Activated CD8-positive, alpha-beta memory T cell treated with anti-CD3 and anti-CD28 coated beads for 24 hours (primary cell): ENCODE results near the gene ITIH6.
A peak's percentile ranks its signal among the peaks of the same experiment; 100 is the strongest.
"Not testable (repeated sequence)": the region's sequence is repeated elsewhere in the genome, so short reads cannot be mapped to it uniquely, and the experiment has no call there.

Experiments
- DNase-seq: peaks from one replicate; pipeline ENCODE4 v3.0.0-alpha.2; 2020

The ITIH6 gene, protein sequence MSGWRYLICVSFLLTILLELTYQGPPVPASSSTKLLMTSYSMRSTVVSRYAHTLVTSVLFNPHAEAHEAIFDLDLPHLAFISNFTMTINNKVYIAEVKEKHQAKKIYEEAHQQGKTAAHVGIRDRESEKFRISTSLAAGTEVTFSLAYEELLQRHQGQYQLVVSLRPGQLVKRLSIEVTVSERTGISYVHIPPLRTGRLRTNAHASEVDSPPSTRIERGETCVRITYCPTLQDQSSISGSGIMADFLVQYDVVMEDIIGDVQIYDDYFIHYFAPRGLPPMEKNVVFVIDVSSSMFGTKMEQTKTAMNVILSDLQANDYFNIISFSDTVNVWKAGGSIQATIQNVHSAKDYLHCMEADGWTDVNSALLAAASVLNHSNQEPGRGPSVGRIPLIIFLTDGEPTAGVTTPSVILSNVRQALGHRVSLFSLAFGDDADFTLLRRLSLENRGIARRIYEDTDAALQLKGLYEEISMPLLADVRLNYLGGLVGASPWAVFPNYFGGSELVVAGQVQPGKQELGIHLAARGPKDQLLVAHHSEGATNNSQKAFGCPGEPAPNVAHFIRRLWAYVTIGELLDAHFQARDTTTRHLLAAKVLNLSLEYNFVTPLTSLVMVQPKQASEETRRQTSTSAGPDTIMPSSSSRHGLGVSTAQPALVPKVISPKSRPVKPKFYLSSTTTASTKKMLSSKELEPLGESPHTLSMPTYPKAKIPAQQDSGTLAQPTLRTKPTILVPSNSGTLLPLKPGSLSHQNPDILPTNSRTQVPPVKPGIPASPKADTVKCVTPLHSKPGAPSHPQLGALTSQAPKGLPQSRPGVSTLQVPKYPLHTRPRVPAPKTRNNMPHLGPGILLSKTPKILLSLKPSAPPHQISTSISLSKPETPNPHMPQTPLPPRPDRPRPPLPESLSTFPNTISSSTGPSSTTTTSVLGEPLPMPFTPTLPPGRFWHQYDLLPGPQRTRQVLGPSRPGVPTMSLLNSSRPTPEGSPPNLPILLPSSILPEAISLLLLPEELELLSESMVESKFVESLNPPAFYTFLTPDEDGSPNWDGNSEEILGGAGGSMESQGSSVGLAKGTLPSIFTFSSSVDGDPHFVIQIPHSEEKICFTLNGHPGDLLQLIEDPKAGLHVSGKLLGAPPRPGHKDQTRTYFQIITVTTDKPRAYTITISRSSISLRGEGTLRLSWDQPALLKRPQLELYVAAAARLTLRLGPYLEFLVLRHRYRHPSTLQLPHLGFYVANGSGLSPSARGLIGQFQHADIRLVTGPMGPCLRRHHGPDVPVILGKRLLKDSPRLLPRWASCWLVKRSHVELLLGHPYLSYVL

DNA sequence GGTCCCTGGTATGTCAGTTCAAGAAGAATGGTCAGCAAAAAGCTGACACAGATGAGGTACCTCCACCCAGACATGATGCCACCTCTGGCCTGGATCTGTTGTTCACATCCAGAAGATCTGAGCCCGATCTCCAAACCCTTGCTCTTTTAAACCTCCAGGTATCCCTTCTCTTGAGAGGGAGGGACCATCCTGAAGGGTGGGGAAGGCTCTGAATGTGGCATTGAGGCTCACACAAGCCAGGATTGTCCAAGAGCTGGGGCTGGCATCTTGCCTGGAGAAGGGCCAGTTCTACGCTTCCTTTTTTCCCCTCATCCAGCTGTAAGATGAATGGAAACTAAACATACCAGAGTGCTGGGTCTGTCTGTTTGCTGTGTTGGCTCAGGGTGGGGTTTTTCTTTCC lies at the start of gene ITIH6:
TSS of gene ITIH6 (minus strand) at position 119 of the 400 bp plus-strand sequence. CDS start at position 74, 45 bp downstream.
- no peak for DNase-seq

DNA sequence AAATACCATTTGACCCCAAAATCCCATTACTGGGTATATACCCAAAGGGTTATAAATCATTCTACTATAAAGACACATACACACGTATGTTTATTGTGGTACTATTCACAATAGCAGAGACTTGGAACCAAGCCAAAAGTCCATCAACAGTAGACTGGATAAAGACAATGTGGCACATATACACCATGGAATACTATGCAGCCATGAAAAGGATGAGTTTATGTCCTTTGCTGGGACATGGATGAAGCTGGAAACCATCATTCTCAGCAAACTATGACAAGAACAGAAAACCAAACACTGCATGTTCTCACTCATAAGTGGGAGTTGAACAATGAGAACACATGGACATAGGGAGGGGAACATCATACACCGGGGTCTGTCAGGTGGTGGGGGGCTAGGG lies 49.6 kb upstream of the ITIH6 start:
- DNase-seq, result not testable (repeated sequence)

DNA sequence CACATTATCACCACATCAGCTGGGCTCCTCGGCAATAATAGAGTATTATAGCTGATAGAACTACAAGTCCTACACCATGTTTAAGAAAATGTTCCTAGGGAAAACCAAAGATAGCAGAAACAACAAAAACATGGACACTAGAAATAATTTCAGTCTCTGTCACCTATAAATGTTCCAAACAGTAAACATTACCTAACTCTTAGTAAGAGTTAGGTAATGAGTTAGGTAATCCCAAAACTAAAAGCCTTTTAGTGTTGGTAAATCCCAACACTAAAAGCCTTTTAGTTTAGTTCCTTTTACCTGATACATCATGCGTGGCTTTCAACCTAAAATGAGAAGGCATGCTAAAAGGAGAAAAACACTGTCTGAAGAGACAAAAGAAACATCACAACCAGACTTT lies 45.0 kb upstream of the ITIH6 start:
- no peak for DNase-seq

DNA sequence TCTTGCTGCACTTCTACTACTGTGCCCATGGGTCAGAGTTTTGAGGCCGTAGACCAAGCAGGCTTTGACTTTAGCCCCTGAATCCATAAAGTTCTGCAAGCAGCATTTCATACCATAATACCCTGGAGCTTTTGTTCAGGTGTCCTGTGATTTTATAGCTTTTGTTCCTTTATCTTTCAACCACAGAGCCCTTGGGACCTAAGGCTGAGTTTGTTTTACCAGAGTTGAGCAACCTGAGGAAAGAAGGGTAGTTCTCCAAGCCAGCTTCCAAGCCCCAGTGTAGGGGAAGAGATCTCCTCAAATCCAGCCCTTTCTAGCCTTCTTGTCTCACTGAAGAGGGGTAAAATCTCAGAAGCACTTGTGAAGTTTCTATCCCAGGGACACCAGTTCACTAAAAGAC lies 44.6 kb upstream of the ITIH6 start:
- DNase-seq, result no peak

DNA sequence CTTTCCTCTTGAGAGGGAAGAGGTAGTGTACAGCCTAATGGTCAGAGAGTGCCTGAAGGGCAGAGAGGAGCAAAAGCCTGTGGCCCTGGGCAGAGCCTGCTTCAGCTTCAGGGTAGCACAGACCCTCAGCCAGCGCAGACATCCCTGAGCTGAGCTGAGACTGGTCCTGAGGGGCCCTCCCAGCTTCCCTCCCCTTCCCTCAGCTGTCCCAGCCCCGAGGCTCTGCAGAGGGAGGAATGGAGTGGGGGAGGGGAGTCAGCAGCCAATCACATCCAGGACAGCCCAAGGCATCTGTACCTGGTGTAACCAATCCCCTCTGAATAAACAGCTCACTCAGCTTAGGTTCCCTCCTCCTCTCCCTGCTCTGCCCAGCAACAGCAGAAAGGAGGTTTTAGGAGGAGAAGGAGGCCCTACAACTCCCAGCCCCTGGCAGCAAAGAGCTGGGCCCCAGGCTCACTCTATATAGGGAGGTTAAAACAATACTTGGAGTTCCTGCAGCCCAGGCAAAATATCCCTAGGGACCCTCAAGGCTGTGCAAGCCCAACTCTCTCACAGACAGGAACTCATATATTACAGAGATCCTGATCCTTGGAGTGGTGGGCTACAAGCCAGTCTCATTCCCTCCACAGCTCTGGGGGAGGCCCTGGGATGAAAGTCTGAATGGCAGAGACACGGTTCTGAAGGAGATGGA lies 43.3 kb upstream of the ITIH6 start:
- DNase-seq, result not testable (repeated sequence)

DNA sequence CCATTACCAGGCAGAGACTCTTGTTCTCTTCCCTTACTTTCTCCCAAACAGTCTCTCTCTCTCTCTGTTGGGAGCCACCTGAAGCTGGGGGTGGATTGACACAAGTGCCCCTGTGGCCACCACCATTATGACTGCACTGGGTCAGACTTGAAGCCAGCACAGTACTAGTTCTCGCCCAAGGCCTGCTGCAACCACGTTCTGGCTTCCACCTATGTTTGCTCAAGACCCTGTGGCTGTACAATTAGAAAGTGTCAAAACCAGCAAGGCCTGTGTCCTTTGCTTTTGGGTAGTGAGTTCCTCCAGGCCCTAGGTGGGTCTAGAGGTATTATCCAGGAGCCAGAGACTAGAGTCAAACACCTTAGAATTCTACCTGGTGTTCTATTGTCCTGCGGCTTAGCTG lies 40.5 kb upstream of the ITIH6 start:
- DNase-seq, result no peak

DNA sequence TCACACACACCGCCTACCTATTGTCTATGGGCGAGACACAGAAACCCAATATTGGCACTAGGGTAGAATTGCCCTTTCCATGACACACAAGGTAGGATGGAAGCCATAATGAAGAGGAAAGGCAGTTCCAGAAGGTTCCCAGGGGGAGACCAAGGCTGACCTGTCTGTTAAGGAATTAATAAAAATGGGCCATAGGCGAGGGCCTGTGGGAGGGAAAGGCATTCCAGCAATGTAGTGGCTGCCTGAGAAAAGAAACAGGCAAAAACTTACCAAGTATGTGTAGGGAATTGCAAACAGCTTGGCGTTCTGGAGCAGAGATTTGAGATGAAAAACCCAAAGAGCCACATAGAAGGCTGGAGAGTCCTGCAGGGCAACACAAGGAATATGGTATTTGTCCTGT lies 28.5 kb upstream of the ITIH6 start:
- no peak for DNase-seq

DNA sequence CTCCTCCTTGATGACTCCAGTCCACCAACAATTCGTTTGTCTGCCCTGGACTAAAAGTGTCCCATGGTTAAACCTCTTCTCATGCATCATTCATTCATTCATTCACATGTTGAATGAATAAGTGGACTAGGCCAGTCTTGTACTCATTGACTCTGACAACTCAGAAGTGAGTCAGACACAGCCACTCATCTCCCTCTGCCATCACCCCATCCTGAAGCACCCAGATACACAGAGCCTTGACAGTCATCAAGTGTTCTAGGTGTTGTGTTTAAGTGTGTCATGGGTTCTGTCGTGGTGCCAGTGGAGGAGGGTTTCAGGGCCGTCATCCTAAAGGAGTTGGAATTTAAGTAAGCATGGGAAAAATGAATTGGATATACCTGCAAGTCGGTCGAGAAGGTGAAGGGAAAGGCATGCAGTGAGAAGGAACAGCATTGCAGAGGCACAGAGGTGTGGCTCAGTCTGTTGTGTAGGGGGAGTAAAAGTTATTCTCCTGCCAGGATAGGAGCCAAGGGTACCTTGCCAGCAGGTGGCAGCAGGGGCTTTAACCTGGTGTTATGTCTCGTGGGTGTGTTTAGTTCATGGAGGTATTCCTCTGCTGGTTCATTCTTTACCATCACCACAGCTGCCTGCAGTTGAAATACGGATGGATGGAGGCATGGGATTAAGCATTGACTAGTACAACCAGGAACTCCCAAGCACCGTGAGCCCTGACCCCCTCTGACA lies 27.8 kb upstream of the ITIH6 start:
- DNase-seq, result no peak

DNA sequence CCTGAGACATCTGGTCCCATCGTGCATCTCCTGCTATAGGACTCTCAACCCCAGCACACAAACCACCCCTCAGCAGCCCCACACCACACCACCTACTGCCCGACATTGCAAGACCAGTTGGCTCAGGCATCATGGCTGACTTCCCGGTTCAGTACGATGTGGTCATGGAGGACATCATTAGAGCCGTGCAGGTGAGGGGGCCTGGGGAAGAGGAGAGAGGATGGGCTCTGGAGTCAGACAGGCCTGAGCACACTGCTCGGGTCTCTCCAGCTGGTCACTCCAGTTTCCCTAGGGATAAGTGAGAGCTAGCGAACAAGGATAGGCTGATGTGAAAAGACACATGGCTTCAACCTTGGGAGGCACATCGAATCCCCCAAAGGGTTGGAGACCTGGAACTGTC lies 26.7 kb upstream of the ITIH6 start:
- no peak for DNase-seq

DNA sequence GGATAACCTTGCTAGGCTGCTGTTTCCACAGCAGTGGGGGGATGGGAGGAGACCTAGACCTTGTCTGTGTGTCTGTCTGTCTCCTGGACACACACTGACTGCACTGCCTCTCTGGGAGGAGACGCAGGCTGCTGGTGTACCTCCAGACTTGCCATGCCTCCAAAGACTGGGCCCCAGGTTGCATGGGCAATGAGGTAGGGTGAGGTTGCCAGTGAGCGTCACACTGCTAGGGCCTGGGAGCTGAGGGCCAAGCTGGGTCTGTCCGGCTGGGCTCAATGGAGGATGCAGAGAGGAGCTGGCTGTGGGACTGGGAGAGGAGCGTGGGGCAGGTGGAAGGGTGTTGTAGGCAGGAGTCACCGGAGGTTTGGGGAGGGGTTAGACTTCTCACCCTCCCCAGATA lies 26.1 kb upstream of the ITIH6 start:
- no peak for DNase-seq

DNA sequence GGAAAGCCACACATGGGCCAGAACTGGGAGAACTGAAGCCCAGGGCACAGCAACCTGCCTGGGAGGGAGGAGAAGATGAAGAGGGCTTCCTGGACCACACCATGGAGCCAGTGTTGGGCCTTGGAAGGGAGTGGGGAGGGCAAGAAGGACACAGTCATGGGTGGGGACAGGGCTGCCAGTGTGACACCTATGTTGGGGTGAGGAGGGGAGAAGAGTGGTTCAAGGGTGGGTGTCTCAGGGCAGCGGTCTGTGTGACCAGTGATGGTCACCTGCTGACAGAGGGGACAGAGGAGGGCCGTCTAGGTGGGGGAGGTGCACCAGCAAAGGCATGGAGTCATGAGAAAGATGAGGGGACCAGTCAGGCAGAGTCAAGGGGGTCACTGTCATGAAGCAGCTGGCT lies 23.3 kb upstream of the ITIH6 start:
- no peak for DNase-seq

DNA sequence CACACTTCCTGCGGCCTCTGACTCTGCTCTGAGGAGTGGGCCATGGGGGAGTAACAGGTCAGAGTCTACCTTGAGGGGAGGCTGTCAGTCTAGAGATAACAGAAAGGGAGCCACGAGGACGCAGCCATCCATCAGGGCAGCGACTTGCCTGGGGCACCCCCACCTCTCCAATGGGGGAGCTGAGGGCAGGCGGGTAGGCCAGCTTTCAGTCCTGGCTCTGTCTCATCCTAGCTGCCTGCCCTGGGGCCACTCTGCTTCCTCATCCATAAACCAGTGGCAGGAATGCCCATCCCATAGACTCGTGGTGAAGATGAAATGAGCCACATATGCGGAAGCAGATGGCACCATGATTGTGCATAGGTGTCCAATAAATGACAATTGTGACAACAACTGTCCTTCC lies 22.7 kb upstream of the ITIH6 start:
- no peak for DNase-seq

DNA sequence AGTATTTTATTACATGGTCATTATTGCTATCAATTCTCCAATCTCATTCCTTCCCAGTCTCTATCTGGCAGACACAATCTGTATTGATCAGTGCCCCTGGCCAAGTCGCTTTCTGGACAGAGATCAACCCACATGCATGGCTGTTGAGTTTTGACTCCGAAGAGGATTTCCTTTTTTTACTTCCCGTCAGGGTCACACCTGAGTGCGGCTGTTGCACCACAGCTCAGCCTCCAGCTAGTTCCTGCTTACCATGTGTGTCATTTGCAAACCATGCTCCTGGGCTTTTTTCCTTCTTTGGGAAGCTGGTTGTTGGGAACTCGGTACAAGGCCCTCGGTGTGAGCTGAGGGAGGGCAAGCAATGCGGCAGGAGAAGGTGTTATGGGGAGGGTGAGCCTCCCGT lies 21.1 kb upstream of the ITIH6 start:
- no peak for DNase-seq

DNA sequence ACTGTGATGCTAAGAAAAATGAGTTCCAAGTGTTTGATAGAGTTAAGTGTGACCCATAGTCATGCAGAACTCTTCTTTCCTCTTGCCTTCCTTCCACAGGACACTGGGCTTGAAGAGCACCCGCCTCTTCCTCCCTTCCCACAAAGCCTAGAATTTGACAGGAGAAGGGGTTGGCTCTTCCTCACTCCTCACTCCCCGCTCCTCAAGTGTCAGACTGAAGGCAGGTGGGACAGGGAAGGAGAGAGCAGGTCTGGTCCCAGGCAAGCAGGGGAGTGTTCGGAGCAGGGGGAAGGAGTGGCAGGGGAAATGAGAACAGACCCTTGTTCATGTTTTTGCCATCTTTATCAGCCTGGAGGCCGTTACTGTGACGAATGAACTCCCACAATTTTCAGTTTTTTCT lies 20.2 kb upstream of the ITIH6 start:
- no peak for DNase-seq

DNA sequence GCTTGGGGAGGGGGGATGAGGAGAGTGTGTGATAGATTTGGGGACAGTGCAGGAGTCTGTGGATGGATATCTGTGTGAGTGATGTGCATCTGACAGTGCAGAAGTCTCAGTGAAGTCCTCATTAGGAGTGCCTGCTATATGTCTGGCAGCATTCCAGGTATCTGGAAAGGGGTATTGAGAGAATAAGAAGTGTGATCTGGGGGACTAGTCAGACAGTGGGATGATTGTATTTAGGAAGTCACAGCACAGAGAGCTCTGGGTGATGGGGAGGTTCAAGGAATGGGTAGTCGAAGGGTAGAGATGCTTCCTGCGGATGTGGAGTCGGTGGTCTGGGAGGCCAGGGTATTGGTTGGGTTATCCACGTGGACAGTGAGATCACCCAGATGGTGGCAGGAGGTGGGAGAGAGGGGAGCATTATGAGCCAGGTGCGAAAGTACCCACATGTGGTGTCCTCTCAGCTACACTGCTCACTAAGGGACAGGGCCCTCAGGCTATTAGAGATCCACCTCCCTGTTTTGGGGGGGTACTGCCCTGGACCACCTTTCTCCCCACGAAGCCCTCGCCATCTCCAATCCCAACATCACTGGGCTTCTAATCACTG lies 19.3 kb upstream of the ITIH6 start:
- no peak for DNase-seq

DNA sequence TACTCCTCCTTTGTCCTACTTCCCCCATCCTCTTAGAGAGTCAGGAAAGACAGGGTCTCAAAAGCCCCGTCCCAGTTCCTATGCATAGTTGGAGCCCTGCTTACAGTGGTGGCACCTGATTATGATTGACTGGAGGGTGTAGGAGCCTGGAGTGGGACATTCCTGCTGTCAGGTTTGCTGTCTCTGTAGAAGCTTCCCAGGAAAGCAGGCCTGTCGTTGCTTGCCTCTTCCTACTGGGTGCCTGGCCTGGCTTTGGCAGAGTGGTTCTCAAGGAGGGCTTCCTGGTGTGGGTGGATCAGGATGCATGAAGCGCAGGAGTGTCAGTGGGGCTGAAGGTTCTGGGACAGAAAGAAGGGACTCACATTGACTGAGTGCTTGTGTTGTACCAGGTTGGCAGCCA lies 14.3 kb upstream of the ITIH6 start:
- no peak for DNase-seq

DNA sequence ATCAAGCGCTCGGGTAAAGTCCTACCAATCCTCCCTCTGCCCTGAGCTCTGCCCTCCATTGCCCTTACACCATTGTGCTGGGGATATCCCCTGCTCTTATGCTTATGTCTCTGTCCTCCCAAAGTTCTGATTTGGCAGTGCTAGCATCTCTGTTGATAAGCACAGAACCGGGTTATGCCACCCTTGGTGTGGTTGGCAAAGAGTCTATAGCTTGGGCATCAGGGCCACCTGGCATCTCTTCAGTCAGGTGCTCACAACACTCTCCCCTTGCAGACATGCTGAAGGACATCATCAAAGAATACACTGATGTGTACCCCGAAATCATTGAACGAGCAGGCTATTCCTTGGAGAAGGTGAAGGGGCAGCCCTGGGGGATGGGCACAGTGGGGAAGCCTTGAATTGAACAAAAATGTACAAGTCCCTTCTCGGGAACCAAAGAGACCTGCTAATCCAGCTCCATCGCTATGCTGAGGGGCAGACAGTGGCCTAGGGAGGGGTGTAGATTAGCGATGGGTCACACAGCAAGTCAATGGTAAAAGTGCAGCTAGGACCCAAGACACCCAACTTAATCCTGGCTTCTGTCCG lies 13.3 kb upstream of the ITIH6 start:
- no peak for DNase-seq

DNA sequence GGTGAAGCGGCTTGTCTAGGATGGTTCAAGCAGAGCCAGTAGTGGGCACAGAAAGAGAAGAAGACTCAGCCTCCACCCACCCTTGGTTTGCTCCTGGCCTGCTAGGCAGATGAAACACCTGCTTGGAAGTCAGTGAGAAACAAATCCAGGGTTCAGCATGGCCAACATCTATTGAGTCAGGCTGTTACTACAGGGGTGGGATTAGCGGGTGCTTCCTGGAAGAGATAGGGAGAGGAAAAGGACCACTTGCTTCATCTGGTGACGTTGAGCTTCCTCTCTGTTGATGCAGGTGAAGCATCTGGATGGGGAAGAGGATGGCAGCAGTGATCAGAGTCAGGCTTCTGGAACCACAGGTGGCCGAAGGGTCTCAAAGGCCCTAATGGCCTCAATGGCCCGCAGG lies 12.5 kb upstream of the ITIH6 start:
- no peak for DNase-seq

DNA sequence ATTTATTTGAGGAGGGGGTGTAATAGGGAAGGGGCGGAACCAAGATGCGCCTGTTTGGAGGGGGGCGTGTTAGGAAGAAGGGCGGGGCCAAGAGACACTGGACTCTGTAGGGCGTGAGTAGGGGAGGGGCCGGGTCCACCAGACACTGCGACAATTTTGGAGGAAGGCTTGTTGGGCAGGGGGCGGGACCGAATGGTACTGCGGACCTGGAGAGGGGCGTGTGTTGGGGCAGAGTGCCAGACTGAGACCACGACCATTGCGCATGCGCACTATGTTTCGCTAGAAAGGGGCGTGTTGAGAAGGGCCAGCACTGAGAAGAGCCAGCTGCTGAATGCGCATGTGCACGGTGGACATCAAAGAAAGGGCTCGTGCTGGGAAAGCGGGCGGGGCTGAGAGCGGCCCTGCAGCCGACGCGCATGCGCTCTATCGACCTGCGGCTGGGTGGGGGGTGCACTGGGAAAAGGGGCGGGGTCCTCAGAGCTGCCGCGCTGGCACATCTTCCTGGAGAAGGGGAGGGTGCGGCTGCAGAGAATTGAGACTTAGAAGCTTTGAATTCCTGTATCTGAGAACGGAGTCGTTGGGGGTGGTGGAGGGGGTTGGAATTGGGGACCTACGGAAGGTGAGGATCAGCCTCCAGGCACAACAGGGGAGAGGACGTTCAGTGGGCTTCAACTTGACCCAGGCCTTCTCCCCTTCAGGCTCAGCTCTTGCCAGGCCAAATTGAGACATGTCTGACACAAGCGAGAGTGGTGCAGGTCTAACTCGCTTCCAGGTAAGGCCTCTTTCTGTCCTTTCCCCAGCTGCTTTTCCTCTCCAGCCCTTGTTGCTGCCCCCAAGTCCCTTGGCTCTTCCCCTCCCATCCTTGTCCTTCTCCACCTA lies 10.8 kb upstream of the ITIH6 start:
- DNase-seq, result peak; percentile 88

DNA sequence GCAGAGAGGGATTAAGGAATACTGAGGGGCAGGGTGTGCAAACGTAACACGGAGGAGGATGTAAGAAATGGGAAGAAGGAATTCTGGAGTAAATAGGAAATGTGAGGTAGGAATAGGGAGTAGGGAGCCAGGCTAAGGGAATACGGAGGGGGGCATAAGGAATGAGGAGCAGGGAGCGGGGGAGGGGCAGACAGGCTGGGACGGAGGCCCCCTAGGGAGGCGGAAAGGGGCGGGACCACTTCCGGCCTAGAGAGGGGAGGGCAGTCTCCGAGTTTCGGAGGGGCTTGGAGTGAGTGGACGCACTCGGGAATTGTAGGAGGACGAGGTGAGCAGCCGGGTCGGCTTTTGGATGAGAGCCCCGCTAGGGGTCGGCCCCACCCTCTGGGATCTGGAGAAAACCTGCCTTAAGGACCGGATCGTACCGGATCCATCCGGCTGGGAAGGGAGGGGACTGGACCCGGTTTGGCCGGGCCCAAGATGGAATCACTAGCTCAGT lies 10.1 kb upstream of the ITIH6 start:
- no peak for DNase-seq
